Measurements from ENCODE around the gene TYW5.

TYW5 gene

DNA sequence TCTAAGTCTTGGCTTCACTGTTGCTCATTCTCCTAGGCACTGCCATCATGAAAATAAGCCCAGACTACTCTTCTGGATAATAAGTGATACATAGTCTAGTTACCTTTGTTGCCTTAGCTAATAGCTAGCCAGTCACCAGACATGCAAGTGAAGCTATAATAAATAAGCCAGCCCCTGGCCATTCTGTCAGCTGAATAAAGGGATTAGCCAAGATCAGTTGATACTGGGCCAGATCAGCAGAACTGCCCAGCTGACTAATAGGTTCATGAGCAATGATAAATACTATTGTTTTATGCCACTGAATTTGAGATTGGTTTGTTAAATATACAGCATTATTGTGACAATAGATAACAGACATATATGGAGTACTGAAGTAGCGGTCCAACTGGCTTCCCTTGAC lies 52.2 kb downstream of the TYW5 start:
- Histone ChIP-seq H3K9me2 (replicated peaks; ENCODE audit: control insufficient read depth, low read length) (no peaks in the 10 kb centered on the region), H3K27ac (ENCODE audit: low read depth, low read length) (no peak overlapping the region), H3K27me3 (ENCODE audit: control insufficient read depth, low read length) (no peaks in the 10 kb centered on the region), H3F3A (ENCODE audit: control insufficient read depth, insufficient read depth) (no peaks in the 10 kb centered on the region), H3K9me3 (ENCODE audit: control insufficient read depth, insufficient read depth, low read length) (no peaks in the 10 kb centered on the region), H3K79me2 (ENCODE audit: control insufficient read depth, low read length) (no peaks in the 10 kb centered on the region), H4K20me1 (ENCODE audit: control insufficient read depth, insufficient read depth, low read depth, low read length) (no peaks in the 10 kb centered on the region), H3K4me3 (ENCODE audit: low read length) (no peak overlapping the region), H3K4me2 (ENCODE audit: low read length) (no peak overlapping the region), H3K36me3 (ENCODE audit: control insufficient read depth, low read length) (no peaks in the 10 kb centered on the region), H3K4me1 (ENCODE audit: control insufficient read depth, low read length) (peaks cover 10% of the 10 kb centered on the region)
- TF ChIP-seq EZH2phosphoT487 (IDR thresholded peaks at IDR 0.05; ENCODE audit: borderline replicate concordance, low read length), result no peak
- TF ChIP-seq, protein P1, sequence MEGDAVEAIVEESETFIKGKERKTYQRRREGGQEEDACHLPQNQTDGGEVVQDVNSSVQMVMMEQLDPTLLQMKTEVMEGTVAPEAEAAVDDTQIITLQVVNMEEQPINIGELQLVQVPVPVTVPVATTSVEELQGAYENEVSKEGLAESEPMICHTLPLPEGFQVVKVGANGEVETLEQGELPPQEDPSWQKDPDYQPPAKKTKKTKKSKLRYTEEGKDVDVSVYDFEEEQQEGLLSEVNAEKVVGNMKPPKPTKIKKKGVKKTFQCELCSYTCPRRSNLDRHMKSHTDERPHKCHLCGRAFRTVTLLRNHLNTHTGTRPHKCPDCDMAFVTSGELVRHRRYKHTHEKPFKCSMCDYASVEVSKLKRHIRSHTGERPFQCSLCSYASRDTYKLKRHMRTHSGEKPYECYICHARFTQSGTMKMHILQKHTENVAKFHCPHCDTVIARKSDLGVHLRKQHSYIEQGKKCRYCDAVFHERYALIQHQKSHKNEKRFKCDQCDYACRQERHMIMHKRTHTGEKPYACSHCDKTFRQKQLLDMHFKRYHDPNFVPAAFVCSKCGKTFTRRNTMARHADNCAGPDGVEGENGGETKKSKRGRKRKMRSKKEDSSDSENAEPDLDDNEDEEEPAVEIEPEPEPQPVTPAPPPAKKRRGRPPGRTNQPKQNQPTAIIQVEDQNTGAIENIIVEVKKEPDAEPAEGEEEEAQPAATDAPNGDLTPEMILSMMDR (IDR thresholded peaks at IDR 0.05; ENCODE audit: low read depth, low read length, poor library complexity, severe bottlenecking), result no peak

DNA sequence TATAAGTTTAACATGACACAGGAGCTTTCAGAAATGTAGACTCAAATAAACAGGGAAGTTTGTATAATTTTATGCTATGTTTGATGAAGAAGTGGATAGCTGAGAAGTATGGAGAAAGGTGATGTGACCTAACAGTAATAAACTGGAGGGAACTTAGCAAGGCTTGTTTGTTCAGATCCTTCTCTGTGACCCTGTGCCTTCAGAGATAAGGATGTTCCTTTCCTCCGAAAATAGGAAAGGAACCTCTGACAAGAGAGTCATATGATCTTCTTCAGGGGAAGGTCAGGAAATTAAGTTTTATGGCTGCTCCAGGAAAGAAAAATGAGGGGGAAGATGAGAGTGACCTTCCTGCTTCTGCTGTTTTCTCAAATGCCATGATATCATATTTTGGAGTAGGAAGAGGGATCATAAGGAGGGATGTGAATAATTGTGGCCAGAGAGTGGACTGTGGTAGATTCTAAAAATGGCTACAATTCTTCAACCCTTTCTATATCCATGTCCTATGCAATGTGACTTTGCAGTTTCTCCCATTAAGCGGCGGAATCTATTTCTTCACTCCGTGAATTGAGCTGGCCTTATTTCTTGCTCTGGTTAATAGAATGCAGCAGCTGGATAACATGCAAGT lies 52.7 kb downstream of the TYW5 start:
- H3F3A ChIP-seq (ENCODE audit: control insufficient read depth, insufficient read depth), result no peaks in the 10 kb centered on the region
- H3K27ac ChIP-seq (ENCODE audit: low read depth, low read length), result no peak overlapping the region

DNA sequence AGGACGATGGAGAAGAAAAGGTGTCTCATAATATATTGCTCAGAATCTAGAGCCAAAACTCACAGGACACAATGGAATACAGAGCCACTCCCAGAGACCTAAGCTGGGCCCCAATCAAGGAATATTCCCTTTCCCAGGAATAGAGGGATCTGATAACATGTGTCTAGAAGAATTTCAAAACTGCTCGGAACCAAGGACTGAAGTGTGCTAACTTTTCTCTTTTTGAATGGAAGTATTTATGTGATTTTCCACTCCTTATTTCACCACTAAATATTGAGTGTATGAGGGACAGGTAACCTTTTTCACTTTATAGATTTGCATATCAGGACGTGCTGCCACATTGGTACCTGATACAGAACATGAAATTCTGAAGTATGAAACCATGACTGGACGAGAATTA lies 53.3 kb downstream of the TYW5 start:
- Histone ChIP-seq H3K4me3 (ENCODE audit: low read length) (no peak overlapping the region), H3K9me2 (replicated peaks; ENCODE audit: control insufficient read depth, low read length) (no peaks in the 10 kb centered on the region), H3K4me1 (ENCODE audit: control insufficient read depth, low read length) (peaks cover 3% of the 10 kb centered on the region), H3F3A (ENCODE audit: control insufficient read depth, insufficient read depth) (no peaks in the 10 kb centered on the region), H3K27ac (ENCODE audit: low read depth, low read length) (no peak overlapping the region), H3K36me3 (ENCODE audit: control insufficient read depth, low read length) (no peaks in the 10 kb centered on the region), H3K4me2 (ENCODE audit: low read length) (no peak overlapping the region), H4K20me1 (ENCODE audit: control insufficient read depth, insufficient read depth, low read depth, low read length) (no peaks in the 10 kb centered on the region), H3K79me2 (ENCODE audit: control insufficient read depth, low read length) (no peaks in the 10 kb centered on the region), H3K9me3 (ENCODE audit: control insufficient read depth, insufficient read depth, low read length) (no peaks in the 10 kb centered on the region), H3K27me3 (ENCODE audit: control insufficient read depth, low read length) (no peaks in the 10 kb centered on the region)
- no peak for TF ChIP-seq EZH2phosphoT487 (IDR thresholded peaks at IDR 0.05; ENCODE audit: borderline replicate concordance, low read length)
- TF ChIP-seq, protein P1 (IDR thresholded peaks at IDR 0.05; ENCODE audit: low read depth, low read length, poor library complexity, severe bottlenecking), result no peak

More for the DNA sequence above, 52.7 kb downstream of the TYW5 start:
- Histone ChIP-seq H3K4me1 (ENCODE audit: control insufficient read depth, low read length) (peaks cover 9% of the 10 kb centered on the region), H3K9me3 (ENCODE audit: control insufficient read depth, insufficient read depth, low read length) (no peaks in the 10 kb centered on the region), H3K27me3 (ENCODE audit: control insufficient read depth, low read length) (no peaks in the 10 kb centered on the region), H4K20me1 (ENCODE audit: control insufficient read depth, insufficient read depth, low read depth, low read length) (no peaks in the 10 kb centered on the region), H3K79me2 (ENCODE audit: control insufficient read depth, low read length) (no peaks in the 10 kb centered on the region), H3K36me3 (ENCODE audit: control insufficient read depth, low read length) (no peaks in the 10 kb centered on the region), H3K4me3 (ENCODE audit: low read length) (no peak overlapping the region), H3K4me2 (ENCODE audit: low read length) (no peak overlapping the region), H3K9me2 (replicated peaks; ENCODE audit: control insufficient read depth, low read length) (no peaks in the 10 kb centered on the region)
- TF ChIP-seq, protein P1 (IDR thresholded peaks at IDR 0.05; ENCODE audit: low read depth, low read length, poor library complexity, severe bottlenecking), result no peak
- no peak for TF ChIP-seq EZH2phosphoT487 (IDR thresholded peaks at IDR 0.05; ENCODE audit: borderline replicate concordance, low read length)
